ENCODE results near the gene ZFP64. TPM values are rescaled to one million over a fixed set of nuclear protein-coding genes. Genes with fewer than 3 reads are reported as not detected.

Gene ZFP64
- total and polyA plus RNA-seq, 2 donors (not counting 3 experiments of a cell fraction or from before 2014, with no cell fraction given): 31.7 to 35.4 TPM

DNA sequence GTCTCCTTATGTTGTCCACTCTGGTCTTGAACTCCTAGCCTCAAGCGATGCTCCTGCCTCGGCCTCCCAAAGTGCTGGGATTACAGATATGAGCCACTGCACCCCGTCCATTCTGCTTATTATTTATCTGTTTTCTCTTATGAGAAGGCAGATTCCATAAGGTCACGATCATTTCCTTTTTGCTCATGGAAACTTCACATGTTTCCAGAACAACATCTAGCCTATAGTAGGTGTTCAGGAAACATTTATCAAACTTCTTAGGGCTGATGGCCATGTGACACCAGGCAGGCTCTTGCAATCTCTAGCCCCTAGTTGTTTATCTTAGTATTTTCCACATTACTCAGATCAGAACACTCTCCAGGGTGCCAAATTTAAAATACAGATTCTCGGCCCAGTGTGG is 61.2 kb downstream of the ZFP64 start:
- Histone ChIP-seq H3K27me3 (ENCODE audit: control insufficient read depth in 2 of 2, insufficient read depth in 2 of 2, low read length in 2 of 2) (no peaks in the 10 kb centered on the region), H3K9me1 (replicated peaks; ENCODE audit: control insufficient read depth, extremely low read depth, insufficient read depth, low read length) (no peaks in the 10 kb centered on the region), H3K4me1 (ENCODE audit: control insufficient read depth, extremely low read depth, insufficient read depth, low read length) (no peaks in the 10 kb centered on the region), H3K79me2 (ENCODE audit: control insufficient read depth, insufficient read depth, low read length) (no peaks in the 10 kb centered on the region), H3K36me3 (ENCODE audit: control insufficient read depth in 2 of 2, extremely low read depth in 1 of 2, insufficient read depth in 2 of 2, low read length in 2 of 2) (no peaks in the 10 kb centered on the region), H3K27ac (ENCODE audit: insufficient read depth, low read depth, low read length) (no peak overlapping the region), H3K9ac (replicated peaks; ENCODE audit: extremely low read depth, insufficient read depth, low read length) (no peak overlapping the region), H2AFZ (ENCODE audit: low read depth, low read length) (no peak overlapping the region), H3K4me3 (replicated peaks in 1 of 3; ENCODE audit: insufficient read depth in 1 of 3, low read depth in 1 of 3, low read length in 3 of 3) (no peak overlapping the region), H3K4me2 (ENCODE audit: insufficient read depth, low read length) (no peak overlapping the region), H3K9me3 (replicated peaks; ENCODE audit: control insufficient read depth, insufficient read depth, low read length) (no peaks in the 10 kb centered on the region), H4K20me1 (replicated peaks; ENCODE audit: control insufficient read depth, extremely low read depth, insufficient read depth, low read length) (no peaks in the 10 kb centered on the region)
- dilution Hi-C loops (cut with MboI; ENCODE audit: extremely low pct_ligation_motif_present, low sequenced_read_pairs): no loop called here
- DNase-seq (ENCODE audit: low read depth, low spot score) (peak; percentile 48), FAIRE-seq (no peak)
- no TSS peak for BruUV-seq (replicated peaks)
- CTCF ChIA-PET: interaction anchor here (0.7 to 2.6 kb wide), 2 partner anchors 20 to 1417 kb away, joined by 3 to 53 read pairs; no protein-coding TSS in a partner anchor
- POLR2A ChIA-PET: no interaction called here
- TF ChIP-seq POLR2AphosphoS5 (IDR thresholded peaks at IDR 0.05; ENCODE audit: insufficient read depth, low read depth, low read length): no peak
- TF ChIP-seq, protein P1, sequence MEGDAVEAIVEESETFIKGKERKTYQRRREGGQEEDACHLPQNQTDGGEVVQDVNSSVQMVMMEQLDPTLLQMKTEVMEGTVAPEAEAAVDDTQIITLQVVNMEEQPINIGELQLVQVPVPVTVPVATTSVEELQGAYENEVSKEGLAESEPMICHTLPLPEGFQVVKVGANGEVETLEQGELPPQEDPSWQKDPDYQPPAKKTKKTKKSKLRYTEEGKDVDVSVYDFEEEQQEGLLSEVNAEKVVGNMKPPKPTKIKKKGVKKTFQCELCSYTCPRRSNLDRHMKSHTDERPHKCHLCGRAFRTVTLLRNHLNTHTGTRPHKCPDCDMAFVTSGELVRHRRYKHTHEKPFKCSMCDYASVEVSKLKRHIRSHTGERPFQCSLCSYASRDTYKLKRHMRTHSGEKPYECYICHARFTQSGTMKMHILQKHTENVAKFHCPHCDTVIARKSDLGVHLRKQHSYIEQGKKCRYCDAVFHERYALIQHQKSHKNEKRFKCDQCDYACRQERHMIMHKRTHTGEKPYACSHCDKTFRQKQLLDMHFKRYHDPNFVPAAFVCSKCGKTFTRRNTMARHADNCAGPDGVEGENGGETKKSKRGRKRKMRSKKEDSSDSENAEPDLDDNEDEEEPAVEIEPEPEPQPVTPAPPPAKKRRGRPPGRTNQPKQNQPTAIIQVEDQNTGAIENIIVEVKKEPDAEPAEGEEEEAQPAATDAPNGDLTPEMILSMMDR (IDR thresholded peaks at IDR 0.05; ENCODE audit: extremely low read depth in 1 of 2, insufficient read depth in 1 of 2, low read depth in 1 of 2, low read length in 2 of 2): no peak
- no peak for TF ChIP-seq JUN (IDR thresholded peaks at IDR 0.05; ENCODE audit: borderline replicate concordance, insufficient read depth, insufficient read length, low read depth)
- TF ChIP-seq POLR2A (IDR thresholded peaks at IDR 0.05; ENCODE audit: low read depth, low read length): no peak
- no peak for TF ChIP-seq GATA2 (IDR thresholded peaks at IDR 0.05; ENCODE audit: insufficient read depth, insufficient read length, low read depth, low read length)
- no peak for TF ChIP-seq MYC (IDR thresholded peaks at IDR 0.05; ENCODE audit: low read depth, low read length)
- TF ChIP-seq FOS (IDR thresholded peaks at IDR 0.05; ENCODE audit: borderline replicate concordance, insufficient read depth, low read length): no peak
- TF ChIP-seq EZH2 (IDR thresholded peaks at IDR 0.05; ENCODE audit: borderline replicate concordance, low read depth, low read length, severe bottlenecking): no peak
- no peak for TF ChIP-seq MAX (IDR thresholded peaks at IDR 0.05; ENCODE audit: insufficient read depth, insufficient read length)
- intact Hi-C loops (cut with micrococcal nuclease): no loop called here
